HUDEP-2 (cell line): ENCODE measurements around the gene AOPEP.

Source experiments
- DNase-seq, 76 experiments: peaks; one replicate each; lab custom pipeline; 2025; ENCODE audit not compliant: unreplicated experiment in 76 of 76; lab: John Stamatoyannopoulos, UW

Gene AOPEP

DNA sequence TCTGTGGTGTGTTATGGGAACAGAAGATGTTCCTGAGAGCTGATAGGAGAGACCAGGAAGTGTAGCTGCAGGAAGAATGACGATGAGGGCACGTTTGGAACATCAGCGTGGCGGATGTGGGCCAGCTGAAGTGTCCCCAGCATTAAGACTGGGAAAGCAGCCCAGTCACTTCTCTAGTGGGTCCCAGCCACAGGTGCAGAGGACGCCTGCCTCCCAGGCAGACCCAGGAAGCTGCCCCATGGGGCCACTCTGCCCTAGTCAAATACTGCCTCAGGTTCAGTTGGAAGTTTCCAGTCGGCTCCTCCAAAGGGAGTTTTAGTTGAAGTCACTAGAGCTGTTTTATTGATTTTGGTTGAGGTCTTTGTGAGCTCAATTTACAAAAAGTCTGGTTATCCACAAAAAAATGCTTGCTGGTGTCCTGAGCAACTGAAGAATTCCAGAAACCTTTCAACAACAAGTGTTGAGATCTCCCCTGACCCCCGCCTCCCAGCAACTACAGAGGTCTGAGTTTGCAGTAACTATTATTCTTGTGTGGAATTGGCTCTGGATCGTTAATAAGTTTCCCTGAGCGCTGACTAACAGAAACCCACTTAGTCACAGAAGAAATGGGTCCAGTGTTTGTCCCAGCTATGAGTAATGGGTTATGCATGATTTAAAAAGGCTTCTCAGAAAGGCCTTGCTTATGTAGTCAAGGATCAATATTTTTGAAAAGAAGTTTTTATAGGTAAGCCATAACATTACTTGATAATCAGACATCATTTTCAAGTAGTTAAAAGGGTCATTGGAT, 296.9 kb downstream of the AOPEP start:
- DNase-seq: no peak

DNA sequence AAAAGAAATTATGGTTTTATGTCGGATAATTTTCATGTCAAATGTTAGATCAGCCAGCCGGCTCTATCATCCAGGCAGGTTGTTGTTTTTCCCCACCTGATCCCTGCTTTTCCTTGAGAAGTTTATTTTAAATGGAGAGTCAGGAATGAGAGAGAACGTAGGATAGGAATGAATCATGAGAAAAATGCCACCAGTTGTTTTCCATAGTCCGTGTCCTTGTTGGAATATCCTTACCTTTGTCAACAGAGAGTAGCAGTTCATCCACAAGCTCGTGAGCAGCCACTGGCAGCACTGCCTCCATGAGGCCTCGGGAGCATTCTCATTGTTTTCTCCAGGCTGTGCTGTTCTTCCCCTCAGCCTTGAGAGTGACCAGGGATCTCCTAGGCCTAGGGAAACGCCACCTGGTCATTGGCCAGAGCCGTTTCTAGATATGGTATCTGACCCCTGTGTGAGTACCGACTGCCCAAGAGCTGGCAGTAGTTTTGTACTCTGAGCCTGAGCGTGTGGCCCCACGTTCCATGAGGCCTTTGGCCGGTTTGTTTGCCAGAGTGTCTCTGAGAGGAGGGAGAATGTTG, 297.7 kb downstream of the AOPEP start:
- no peak for DNase-seq

DNA sequence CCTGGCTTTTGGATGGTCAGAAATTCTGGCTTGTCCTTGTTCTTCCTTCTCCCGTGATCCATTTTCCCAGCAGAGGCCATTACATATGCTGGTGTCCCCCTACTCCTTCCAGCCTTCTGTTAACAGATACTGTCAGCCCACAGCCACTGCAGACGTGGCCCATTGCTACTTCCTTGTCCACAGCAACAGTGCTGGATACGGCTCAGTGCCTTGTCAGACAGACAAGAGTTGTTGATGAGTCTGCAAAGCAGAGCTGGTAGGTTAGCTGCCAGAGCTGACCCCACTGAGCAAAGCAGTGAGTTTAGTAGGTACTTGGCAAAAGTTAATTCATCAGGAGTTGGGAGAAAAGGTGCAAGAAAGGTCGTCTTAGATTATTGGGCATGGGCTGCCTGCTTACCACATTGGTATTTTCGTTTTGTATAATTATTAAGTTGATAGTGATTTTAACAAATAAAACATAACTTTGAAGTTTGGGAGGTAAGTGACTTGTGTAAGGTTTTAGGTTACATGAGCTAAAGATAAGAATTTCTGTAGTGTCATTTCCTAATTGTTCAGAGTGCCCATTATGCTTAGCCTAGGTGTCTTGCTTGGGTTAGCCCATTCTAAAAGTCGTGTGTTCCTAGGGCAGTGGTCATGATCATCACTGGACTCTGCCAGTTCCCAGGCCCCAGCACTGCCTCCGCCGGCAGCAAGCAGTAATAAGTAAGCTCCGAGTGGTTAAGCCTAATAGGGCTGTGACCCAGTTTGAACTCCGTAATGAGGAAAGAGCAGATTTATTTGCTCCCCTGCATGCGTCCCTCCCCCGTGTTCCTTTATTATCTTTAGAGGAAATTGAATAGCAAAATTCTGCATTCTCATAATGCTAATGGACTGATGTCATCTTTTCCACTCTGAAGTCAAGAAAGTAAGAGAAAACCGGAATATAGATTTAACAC, 299.0 kb downstream of the AOPEP start:
- no peak for DNase-seq

DNA sequence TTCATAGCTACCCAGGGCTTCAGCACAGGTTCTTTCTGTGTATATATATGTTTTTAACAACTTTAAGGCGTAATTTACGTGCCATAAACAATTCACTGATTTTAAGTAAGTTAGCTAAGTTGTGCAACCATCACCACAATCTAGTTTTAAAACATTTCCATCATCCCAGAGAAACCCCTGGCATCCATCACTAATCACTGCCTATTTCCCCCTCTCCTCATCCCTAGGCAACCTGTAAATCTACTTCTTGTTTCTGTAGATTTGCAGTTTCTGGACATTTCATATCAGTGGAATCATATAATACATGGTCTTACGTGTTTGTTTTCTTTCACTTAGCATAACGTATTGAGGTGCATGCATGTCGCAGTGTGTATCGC, 299.6 kb downstream of the AOPEP start:
- DNase-seq: no peak

DNA sequence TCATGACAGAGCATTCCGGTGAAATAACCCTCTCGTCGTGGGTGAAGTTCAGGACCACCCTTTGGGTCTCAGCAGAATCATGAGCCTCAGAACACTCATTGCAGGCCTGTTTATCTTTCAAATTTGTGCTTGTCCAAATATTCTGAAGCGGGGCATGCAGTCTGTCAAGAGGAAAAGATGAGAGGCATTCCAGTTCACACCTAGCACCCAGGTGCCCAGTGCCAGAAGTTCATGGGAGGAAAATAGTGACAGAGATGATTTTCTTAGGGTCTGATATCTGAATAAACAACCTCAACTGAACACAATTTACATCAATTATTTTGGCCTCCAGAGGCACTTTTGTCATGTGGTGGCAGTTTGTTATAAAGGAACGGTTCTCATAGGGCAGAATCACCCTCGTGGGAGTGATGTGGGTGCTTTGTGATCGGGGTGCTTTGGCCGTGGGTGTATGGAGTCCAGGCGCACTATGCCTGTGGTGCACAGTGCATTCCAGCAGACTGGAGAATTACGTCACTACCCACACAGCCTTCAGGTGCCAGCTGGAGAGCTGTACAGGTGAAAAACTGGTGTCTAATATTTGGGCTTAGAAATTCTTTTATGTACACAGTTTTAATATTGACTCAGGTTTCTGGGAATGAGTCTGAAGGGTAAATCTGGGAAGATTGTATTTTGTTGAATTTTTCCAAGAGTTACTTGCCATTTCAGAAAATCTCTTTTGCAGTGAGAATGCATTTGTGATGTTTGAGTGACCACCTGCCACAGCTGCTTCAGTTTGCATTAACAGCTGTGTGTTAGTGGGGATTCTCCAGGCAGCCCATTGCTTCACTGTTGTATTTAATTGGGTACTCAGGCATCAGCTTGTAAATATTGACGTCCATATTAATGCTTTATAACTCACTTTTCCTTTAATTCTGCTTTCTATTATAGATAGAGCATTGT, 301.7 kb downstream of the AOPEP start:
- DNase-seq: no peak

DNA sequence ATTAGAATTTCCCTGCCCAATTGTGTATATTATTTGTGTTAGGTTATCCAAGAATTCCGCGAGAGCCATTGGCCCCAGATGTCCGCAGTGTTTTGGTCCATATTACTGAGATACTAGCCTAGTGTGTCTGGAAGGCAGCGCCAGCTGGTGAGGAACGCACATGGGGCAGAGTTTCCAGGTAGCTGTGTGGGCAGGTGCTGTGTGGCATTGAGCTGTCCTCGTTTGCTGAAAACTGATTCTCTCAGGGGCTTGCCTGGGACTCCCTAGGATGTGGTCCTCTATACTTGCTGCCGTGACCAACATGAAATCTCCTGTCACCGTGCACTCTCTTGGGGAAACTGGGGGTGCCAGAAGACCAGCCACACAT, 302.3 kb downstream of the AOPEP start:
- DNase-seq: no peak

DNA sequence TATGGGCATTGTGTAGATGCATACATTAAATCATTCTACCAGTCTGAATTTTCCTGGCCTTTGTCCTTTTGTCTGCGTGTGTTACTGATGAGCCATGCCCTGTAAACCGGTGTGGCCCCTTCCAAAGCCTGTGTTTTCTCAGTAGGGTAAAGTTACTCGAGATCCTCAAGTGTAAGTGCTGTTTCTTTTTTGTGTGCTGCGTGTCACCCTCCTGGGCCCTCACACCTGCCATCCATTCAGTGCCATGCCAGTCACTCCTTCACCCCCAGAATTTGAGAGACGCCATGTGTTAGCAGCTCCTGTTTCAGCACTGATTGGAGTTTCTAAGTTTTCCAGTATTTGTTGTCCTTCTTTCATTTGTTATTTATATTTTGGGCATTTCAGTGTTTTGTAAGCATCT, 302.8 kb downstream of the AOPEP start:
- DNase-seq: no peak

DNA sequence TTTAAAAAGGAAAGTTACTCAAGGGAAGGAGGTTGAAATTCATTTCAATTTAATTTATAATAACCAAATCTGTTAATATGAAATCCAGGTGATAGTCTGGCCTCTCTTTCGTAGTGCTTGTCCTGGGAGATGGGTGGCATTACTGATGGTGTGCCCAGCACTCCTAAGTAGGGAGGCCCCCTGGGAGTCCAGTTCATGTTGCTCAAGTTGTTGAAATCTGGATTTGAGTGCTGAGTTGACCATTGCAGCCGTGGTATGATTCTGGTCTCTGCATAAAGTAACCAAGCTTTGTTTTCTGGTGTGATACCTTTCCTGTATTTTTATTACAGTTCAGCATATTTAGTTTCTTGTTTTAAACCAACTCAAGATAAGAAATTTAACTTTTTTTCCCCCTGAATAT, 303.2 kb downstream of the AOPEP start:
- no peak for DNase-seq

DNA sequence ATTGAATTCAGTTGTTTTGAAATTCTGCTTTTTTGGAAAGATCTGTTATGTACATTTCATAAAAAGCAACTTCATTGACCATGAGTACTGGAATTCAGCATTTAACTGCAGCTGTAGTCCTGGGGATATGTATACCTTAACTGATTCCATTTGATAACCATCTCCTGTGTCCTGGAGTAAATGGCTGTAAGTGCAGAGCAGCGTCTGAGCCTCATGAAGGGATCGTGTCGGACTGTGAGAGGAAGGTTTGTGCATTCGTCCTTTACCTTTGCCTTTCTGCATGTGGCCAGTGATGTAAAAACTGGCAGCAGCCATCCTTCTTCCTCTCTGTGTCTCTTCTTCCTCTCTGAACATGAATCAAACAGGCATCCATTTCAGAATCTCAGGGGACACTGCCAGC, 303.8 kb downstream of the AOPEP start:
- DNase-seq: no peak

DNA sequence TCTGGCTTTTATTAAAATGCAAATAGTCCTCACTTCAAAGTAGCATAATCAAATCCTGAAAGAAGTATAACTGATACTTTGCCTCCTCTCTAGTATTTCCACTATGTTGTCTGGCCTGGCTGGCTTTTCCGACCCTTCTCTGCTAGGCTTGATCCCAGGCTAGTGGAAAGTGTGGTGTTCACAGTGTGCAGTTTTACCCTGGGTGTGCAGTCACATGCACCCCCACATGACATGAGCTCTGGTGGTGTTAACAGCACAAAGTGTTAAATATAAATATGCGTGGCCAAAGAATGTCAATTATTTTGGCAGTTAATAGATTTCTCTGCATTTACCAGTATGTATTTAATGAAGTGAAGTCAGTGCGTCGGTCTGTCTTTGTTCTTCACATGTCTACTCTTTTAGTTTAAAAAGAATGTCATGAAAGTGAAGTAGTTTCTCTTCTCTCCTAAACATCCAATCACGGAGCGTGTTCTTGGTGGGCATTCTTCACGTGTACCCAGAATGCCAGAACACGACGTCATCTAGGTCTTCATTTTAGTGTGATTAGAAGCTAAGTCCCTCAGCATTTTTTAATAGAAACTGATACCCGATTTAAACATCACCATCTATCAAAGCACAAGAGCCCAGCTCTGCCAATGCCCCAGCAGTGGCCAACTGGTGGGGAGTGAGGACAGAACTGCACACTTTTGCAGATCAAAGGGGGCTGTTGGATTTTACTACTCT, 304.6 kb downstream of the AOPEP start:
- no peak for DNase-seq

DNA sequence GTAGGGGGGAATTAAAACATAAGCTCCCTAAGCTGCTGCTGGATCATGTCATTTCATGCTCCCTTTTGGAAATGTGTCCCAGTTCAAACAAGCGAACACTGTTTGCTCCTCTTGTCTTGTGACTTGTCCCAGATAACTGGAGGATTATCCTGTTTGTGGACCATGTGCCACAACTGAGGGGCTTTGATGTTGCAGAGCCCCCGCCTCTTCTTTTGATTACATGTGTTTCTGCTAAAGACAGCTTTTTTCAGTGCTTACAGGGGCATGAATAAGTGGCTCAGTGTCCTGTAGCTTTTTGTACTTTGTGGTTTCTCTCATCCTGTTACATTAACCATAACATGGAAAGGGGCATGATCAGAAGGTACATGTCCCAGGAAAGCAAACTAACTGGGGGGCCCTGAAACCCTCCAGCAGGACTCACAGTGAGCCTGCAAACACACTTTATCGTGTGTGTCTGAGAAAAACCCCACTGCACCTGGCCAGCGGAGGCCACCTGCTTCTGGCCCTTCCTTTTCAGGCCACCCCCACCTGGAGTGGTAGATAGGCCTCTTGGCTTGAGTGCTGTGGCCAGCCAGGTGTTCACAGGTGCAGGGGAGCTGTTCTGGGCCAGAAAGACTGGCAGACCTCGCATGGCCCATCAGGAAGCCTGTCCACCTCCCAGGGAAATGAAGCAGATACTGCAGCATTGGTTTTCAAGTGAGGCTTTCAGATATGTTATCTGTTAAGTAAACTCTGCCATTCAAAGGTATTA, 305.4 kb downstream of the AOPEP start:
- no peak for DNase-seq

DNA sequence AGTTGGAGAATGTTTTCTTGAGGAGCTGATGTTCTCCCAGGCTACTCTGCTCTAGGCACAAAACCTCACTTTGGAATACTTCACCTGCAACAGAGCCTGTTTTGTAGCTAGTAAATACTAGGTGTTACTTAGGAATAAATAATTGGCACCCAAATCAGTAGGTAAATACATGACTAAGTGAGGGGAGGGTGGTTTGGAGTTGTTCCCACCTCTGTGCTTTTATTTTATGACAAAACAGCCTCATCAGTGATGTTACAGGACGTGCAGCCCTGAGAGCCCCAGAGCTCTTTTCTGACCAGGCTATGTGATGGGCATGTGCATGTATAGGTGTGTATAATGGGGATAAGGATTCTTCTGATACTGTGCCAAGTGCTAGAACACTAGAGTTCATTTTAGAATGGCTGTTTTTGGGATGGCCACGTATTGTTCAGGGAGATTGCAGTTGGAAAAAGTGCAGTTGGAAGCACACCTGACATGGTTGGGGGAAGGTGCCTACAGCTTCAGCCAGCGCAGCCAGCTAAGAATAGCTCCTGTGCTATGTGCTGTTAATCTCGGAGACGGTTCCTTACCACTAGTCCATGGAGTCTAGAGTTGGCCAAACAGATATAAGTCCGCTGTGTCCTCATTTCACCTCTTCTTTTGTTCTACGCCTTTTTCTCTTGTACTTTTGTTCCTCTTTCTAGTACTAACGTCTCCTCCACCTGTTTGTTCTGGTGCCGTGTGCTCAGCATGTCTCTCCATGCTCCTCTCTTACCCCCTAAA, 306.3 kb downstream of the AOPEP start:
- no peak for DNase-seq

DNA sequence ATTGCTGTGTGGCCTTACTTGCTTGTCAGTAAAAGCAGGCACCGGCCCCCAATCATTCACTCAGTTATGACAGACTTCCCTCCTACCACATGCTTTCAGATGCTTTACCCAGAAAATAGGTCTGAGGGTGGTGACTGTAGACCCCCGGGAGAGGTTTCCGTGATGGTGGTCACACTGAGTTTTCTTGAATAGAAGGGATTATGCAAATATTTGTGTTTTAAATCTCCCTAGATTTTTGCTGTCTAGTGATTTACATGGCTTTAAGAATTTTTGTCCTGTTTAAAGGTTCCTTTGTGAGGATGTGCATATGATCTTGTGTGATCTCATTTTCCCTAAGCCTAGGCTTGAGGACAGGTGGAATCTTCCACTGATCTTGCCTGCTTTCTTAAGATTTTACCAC, 309.3 kb downstream of the AOPEP start:
- no peak for DNase-seq

DNA sequence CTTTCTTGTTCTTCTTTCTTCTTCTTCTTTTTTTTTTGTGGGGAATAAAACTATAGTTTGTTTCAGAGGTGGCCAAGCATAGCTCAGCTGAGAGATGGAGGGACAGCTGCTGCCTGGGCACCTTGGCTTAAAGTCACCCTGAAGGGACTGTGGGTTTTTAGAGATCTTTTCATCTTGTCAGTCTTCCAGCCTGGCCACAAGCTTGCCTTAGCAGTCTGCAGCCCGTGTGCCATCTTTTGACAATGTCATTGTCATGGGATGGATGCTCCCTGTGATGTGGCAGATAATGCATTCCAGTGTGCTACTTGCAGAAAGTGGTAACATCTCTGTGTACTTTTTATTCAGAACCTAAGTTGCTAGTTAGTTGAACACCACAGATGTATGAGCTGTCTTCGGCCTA, 310.2 kb downstream of the AOPEP start:
- DNase-seq: peak in 1 of 76 experiments; percentile 1

DNA sequence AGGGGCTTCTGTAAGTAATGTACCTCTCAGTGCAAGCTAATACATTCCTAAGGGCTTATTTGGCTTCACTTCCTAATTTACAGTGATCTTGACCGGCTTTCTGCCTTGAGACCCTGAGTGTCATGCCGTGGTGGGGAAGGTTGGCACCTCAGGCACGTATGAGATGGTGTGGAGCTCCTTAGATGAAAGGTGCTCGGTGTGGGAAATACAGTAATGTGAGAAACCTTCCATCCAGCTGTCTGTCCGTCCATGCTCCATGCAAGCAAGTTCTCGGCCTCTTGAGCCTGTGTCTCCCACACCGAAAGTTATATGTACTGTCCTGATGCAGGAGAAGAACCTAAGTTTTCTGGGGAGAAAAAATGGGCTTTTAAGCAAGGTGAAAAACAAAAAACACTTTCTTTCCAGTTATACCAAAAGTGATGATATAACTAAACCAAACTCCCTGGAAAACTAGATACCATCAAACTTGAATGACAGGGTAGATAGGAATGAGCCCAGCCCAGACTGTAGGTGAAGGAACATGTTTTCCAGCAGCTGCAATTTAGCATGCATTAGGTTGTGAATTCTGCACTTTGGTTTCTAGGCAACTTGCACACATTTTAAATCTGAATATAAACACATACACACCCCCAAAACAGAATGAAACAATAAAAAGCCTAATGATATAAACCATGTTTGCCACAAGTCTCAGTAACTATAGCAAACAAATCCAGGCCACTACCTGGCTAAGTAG, 311.5 kb downstream of the AOPEP start:
- DNase-seq: no peak

DNA sequence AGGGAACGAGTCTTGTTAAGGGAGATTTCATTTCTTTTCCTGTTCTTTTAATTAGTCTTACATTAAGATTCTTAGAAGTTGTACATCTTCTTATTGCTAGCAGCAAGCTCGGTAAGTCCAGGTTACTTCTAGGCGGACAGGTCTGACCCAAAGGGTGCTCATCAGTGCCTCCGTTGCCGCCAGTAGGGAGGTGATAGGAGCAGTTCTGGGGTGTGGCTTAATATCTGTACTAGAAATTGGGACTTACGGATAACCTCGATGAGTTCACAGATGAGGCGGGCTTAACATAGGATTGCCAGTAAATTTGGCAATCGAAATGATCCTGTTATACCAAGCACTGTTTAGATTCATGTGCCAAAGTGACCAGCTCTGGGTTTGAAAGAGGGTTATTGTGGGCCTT, 312.2 kb downstream of the AOPEP start:
- DNase-seq: no peak

DNA sequence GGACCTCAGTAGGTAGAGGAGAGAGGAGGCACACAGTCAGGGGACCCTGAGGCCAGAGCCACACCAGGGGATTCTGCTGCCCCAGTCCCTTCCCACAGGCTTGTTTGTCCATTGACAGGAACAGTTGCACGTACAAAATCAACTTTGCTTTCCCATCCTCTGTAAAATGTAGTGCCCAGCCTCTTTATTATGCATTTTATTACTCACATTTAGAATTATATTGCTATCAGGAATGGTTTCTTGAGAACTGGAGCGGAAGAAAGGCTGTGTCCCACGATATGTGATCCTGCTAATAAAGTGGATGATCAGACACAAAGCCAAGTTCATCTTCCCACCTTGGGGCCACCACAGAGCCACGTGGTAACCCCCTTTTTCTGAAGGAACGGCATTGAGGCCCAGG, 313.6 kb downstream of the AOPEP start:
- no peak for DNase-seq

DNA sequence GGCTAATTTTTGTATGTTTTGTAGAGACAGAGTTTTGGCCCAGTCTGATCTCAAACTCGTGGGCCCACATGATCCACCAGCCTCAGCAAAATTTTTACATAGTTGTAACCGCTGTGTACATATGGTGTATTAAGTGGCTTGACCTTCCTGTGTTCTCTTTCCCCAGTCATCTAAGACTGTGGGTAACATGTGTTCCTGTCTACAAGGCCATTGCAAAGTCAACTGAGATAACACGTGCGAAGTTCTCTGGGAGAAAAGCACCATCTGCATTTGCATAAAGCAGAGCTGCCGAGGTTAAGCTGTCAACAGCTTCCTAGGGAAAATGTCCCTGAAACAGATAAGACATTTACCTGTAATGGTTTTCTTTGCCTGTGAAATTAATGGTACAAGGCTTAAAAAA, 317.3 kb downstream of the AOPEP start:
- DNase-seq: no peak
